Measurements from ENCODE around the gene CCDC40.

CCDC40 gene

GRCh38 chr17:80105762-80106161 is 69.3 kb downstream of the CCDC40 start:
- DNase-seq: no peak

- DNase-seq: no peak
Measured at GRCh38 chr17:80106176-80106575, 69.7 kb downstream of the CCDC40 start.

DNA sequence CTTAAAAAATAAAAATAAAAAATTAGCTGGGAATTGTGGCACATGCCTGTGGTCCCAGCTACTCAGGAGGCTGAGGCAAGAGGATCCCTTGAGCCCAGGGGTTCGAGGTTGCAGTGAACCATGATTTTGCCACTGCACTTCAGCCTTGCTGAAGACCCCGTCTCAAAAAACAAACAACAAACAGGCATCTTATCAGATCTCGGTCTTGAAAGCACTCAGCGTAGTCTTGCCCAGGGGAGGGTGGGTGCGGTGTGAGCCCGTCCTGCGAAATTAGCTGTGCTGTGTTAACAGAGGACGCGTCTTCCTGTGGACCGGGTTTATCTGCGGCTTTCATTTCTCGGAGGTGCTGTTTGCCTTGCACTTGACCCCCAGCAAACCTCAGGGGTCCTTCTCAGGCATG is 70.3 kb downstream of the CCDC40 start:
- no peak for DNase-seq

- DNase-seq: no peak
Measured at GRCh38 chr17:80107231-80108021, 71.0 kb downstream of the CCDC40 start.

DNA sequence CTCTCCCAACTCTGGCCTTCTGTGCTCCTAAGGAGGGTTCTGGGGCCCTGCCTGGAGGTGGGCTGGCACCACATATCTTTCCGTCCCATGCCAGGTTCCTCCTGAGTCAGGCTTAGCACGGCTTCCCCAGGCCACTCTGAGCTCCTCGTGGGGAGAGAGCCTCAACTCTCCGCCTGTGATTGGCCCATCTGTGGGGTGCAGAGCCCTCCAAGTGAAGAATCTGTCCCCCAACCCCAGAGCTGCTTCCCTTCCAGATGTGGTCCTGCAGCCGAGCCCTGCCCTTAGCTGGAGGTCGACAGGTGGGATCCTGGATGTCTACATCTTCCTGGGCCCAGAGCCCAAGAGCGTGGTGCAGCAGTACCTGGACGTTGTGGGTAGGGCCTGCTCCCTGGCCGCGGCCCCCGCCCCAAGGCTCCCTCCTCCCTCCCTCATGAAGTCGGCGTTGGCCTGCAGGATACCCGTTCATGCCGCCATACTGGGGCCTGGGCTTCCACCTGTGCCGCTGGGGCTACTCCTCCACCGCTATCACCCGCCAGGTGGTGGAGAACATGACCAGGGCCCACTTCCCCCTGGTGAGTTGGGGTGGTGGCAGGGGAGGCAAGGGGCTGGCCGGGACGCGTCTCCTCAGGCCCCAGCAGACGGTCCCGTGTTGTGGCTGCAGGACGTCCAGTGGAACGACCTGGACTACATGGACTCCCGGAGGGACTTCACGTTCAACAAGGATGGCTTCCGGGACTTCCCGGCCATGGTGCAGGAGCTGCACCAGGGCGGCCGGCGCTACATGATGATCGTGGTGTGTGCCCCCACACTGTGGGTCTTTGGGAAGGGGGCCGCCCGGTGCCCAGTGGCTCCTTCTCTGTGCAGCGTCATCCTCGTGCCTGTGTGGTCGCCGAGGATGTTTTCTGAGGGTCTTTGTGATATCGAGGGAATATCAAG is 71.9 kb downstream of the CCDC40 start:
- DNase-seq: no peak

- no peak for DNase-seq
Measured at GRCh38 chr17:80109066-80109660, 72.7 kb downstream of the CCDC40 start.

DNA sequence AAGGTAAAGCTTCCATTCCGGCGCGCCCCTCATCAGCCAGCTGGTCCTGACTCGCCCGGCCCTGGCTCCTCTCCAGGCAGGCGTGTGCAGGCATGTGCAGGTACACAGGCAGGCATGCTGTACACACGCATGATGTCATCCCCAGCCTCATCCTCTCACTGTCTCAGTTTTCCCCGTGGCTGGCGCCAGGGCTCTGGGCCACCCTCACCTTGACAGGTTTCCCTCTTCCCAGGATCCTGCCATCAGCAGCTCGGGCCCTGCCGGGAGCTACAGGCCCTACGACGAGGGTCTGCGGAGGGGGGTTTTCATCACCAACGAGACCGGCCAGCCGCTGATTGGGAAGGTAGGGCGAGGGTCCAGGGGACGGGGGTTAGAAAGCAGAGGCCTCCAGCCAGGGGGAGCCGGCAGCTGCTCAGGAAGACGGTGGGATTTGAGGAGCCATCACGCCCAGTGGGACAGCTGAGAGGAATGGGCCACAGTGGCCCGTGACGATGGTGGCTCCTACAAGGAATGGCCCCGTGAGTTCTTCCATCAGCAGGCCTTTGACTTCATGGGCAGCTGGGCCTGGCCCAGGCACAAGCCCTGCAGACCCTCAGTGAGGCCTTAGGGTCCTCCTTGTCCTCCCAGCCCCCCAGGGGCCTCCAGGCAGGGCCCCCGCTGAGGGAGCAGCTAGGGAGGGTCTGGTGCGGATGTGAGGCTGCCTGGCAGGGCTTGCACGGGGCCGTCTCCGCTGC is 73.4 kb downstream of the CCDC40 start:
- DNase-seq: no peak

GRCh38 chr17:80110447-80110812 is 74.0 kb downstream of the CCDC40 start:
- DNase-seq: no peak

DNA sequence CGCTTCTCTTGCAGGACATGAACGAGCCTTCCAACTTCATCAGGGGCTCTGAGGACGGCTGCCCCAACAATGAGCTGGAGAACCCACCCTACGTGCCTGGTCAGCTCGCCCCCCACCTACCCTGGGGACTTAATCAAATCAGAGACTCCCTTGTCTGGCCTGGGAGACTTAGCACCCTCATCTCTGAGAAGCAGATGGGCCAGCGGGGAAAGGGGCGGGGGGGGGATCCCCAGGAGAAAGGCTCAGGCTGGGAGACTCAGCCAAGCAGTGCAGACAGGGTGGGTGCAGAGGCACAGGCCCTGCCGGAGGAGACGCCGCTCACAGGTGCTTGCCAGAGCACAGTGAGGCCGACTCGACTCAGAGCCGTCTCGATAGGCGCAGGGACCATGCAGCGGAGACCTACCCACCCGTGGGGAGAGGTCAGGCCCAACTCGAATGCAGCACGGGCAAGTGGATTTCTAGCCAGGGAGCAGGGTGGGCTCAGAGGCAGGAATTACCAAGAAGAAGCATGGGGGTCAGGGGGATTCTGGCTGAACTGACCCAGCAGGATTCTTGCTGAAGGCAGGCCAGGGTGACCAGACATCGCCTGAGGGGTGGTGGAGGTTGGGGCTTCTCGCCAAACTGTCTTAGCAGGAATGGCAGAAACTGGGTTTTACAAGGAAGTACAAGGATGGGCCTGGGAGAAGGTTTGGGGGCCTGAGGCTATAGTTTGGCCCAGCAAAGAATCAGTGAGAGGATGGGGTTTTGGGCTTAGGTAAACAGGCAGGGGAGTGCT is 74.7 kb downstream of the CCDC40 start:
- DNase-seq: no peak

DNA sequence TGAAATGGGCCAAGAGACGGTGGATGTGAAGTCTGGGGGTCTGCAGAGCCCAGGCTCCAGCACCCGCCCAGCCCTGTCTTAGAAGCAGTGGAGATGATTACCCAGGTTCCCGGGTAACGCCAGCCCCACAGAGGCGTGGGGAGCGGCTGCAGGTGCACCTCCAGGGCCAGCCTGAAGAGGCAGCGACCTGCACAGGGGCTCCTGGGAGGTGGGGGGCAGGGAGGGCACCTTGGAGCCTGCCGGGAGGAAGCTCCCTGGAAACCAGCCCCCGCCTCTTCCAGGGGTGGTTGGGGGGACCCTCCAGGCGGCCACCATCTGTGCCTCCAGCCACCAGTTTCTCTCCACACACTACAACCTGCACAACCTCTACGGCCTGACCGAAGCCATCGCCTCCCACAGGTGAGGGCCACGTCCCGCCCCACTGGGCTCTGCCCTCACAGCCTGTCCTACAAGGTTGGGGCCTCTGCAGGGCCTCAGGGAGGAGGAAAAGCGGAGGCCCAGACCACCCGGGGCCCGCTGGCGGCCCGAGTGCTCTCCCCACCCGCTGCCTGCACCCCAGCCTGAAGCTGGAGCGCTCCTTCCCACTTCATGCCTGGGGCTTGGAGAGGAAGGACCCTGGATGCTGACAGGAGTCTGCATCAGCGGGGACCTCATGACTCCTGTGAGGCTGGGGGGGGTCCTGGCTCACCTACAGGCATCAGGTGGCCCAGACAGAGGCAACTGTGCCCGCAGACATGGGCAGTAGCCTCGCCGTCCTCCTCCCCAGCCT is 75.4 kb downstream of the CCDC40 start:
- DNase-seq: no peak

DNA sequence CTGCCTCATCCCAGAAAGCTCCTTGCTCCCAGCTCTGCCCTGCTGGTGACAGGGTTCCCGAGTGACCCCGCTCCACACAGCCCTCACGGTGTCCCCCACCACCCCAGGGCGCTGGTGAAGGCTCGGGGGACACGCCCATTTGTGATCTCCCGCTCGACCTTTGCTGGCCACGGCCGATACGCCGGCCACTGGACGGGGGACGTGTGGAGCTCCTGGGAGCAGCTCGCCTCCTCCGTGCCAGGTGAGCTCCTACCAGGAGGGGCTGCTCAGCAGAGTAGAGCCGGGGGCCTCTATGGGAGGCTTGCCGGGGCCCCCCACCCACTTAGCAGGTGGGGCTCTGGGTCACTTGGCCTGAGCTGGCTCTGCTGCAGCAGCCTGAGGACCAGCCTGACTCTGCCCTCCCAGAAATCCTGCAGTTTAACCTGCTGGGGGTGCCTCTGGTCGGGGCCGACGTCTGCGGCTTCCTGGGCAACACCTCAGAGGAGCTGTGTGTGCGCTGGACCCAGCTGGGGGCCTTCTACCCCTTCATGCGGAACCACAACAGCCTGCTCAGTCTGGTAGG is 76.1 kb downstream of the CCDC40 start:
- no peak for DNase-seq

GRCh38 chr17:80113033-80113484 is 76.6 kb downstream of the CCDC40 start:
- DNase-seq: no peak

DNA sequence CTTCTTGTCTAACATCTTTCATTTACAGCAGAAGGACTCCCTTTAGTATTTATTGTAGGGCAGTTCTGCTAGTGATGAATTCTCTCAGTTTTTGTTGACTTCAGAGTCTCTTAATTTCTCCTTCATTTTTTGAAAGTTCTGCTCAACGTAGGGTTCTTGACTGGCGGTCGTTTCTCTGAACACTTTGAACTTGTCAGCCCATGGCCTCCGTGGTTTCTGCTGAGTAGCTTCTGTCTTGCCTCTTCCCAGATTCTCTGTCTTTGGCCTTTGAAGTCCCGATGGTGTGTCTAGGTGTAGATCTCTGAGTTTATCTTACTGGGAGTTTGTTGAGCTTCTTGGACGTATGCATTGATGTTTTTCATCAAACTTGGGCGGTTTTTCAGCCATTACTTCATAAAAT is 78.3 kb downstream of the CCDC40 start:
- DNase-seq: no peak

- DNase-seq: no peak
Measured at GRCh38 chr17:80115159-80115558, 78.7 kb downstream of the CCDC40 start.

DNA sequence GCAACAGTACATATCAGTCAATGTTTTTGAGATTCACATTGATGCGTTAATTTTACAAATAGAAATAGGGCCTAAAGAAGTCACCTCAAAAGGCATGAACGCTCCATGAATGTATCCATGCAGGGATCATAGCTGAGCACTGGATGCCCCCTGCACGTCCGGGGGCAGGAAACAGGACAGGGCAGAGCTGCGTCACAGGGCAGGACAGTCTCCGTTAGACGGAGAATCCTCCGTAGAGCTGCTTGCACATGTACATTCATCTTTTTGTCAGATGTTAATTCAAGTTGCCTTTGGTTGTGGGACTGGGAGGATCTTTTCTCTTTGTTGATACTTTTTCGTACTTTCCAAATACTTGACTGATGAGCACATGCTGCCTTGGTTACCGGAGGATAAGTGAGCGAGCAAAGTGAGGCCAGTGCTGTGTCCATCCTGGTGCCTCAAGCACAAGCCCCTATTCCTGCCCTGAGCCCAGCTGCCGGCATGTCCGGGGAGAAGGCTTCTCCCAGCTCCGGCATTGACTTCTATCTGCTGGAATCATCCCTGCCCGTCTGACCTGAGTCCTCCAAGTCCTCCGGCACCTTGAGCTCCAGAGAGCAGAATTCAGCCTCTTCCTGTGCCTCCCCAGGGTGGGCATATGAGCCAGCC is 80.0 kb downstream of the CCDC40 start:
- no peak for DNase-seq

- no peak for DNase-seq
Measured at GRCh38 chr17:80116921-80117380, 80.5 kb downstream of the CCDC40 start.

GRCh38 chr17:80117491-80118401 is 81.3 kb downstream of the CCDC40 start:
- DNase-seq: no peak

DNA sequence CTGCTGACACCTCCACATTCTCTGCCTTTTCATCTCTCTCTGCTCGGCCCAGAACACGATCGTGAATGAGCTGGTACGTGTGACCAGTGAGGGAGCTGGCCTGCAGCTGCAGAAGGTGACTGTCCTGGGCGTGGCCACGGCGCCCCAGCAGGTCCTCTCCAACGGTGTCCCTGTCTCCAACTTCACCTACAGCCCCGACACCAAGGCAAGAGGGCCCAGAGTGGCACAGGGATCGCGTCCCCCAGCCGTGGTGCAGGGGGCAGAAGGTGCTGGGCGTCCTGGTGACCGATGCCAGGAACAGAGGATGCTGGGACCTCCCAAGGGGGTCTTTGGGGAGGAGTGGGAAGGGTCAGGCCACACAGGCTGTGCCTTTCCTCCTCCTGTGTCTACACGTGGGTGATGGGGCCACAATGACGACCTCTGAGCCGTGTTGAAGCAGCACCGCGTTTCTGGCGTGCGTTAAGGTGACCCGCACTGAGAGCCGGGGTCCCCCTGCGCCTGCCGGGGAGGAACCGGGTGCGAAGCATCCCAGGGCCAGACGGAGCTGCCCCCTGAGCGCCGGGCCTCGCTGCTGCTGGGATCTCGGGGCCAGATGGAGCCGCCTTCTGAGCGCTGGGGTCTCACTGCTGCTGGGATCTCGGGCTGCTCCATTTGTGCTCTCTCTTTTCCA is 82.3 kb downstream of the CCDC40 start:
- no peak for DNase-seq

Data from activated naive CD4-positive, alpha-beta T cell treated with Interleukin-2 at 50 U/mL for 16 hours (primary cell).